NCI-H82 treated with DMSO at 0.1 percent for 48 hours (cell line): ENCODE measurements around the gene PTPRD.

Source experiments
- DNase-seq: peaks from one replicate; lab custom pipeline; 2025; ENCODE audit not compliant: unreplicated experiment; lab: John Stamatoyannopoulos, UW

The PTPRD gene

GRCh38 chr9:8816361-8816760 lies 1796.4 kb downstream of the PTPRD start:
- DNase-seq, result no peak

GRCh38 chr9:8815931-8816330 lies 1796.9 kb downstream of the PTPRD start:
- DNase-seq, result no peak

GRCh38 chr9:8815219-8815618 lies 1797.6 kb downstream of the PTPRD start:
- DNase-seq, result no peak

GRCh38 chr9:8812888-8813287 lies 1799.9 kb downstream of the PTPRD start:
- DNase-seq, result no peak

GRCh38 chr9:8809741-8810140 lies 1803.1 kb downstream of the PTPRD start:
- peak; percentile 9 for DNase-seq

GRCh38 chr9:8806150-8806549 lies 1806.7 kb downstream of the PTPRD start:
- no peak for DNase-seq

- no peak for DNase-seq
These were observed 1808.2 kb downstream of the PTPRD start for GRCh38 chr9:8804613-8805012.

- no peak for DNase-seq
These were observed 1810.6 kb downstream of the PTPRD start for GRCh38 chr9:8802242-8802641.

- DNase-seq, result no peak
These were observed 1812.6 kb downstream of the PTPRD start for GRCh38 chr9:8800196-8800595.

GRCh38 chr9:8799615-8800014 lies 1813.2 kb downstream of the PTPRD start:
- DNase-seq, result no peak

GRCh38 chr9:8799206-8799605 lies 1813.6 kb downstream of the PTPRD start:
- DNase-seq, result no peak

GRCh38 chr9:8784838-8785237 lies 1828.0 kb downstream of the PTPRD start:
- no peak for DNase-seq

GRCh38 chr9:8783941-8784340 lies 1828.9 kb downstream of the PTPRD start:
- no peak for DNase-seq

- no peak for DNase-seq
These were observed 1830.6 kb downstream of the PTPRD start for GRCh38 chr9:8782237-8782636.

GRCh38 chr9:8781458-8781857 lies 1831.3 kb downstream of the PTPRD start:
- DNase-seq, result no peak

GRCh38 chr9:8780386-8780785 lies 1832.4 kb downstream of the PTPRD start:
- DNase-seq, result no peak

- DNase-seq, result no peak
These were observed 1833.3 kb downstream of the PTPRD start for GRCh38 chr9:8779478-8779877.

GRCh38 chr9:8778356-8778755 lies 1834.4 kb downstream of the PTPRD start:
- no peak for DNase-seq

- no peak for DNase-seq
These were observed 1840.5 kb downstream of the PTPRD start for GRCh38 chr9:8772302-8772701.

- no peak for DNase-seq
These were observed 1843.6 kb downstream of the PTPRD start for GRCh38 chr9:8769153-8769552.

GRCh38 chr9:8766096-8766495 lies 1846.7 kb downstream of the PTPRD start:
- DNase-seq, result no peak

GRCh38 chr9:8764051-8764450 lies 1848.8 kb downstream of the PTPRD start:
- no peak for DNase-seq

- no peak for DNase-seq
These were observed 1850.2 kb downstream of the PTPRD start for GRCh38 chr9:8762479-8763085.
